SKM-1 (cell line): ENCODE results near the gene HASPIN.

Experiments used
- DNase-seq: peaks from one replicate; lab custom pipeline; 2025; ENCODE audit not compliant: unreplicated experiment; lab: John Stamatoyannopoulos, UW

HASPIN gene

DNA sequence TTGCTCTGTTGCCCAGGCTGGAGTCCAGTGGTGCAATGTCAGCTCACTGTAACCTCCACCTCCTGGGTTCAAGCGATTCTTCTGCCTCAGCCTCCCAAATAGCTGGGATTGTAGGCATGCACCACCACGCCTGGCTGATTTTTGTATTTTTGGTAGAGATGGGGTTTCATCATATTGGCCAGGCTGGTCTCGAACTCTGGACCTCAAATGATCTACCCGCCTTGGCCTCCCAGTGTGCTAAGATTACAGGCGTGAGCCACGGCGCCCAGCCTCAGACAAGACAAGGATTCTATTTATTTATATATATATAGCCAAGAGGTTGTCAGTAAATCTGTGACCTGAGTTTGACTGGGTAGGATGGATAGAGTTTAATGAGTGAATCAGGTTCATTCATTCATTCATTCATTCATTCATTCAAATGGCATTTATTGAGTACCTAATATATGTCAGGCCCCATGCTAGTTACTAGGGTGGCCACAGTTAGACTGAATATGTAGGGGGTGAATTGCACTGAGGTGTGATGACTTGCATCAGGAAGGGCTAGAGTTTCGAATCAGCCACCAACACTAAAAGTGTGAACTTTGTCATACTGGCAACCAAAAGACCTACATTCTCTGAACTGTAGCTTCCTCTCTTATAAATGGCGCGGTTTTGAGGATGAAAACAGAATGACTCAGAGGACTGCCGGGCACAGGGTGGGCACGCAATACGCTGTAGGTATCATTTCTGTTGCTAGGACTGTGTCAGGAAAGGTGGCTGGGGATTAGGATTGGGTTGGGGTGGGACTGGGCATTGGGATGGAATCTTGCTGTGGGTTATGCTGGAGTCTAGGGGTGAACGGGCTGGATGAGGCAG lies 39.4 kb downstream of the HASPIN start:
- DNase-seq = no peak

DNA sequence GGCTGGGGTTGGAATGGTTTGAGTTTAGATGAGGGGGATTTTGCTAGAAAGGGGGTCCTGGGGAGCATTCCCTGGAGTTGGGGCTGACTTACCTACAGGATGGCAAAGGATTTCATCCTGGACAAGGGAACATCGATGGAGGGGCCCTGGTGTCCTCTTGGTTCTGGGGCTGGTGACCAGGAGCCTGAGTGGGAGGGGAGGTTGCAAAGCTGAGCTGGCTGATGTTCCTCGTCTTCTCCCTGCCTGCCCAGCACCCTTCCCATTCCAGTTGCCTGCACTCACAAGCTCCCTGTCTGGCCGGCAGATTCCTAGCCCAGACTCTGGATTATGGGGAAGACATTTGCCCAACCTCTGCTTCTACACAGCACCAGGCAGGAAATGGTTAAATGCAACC lies 40.1 kb downstream of the HASPIN start:
- no peak for DNase-seq

DNA sequence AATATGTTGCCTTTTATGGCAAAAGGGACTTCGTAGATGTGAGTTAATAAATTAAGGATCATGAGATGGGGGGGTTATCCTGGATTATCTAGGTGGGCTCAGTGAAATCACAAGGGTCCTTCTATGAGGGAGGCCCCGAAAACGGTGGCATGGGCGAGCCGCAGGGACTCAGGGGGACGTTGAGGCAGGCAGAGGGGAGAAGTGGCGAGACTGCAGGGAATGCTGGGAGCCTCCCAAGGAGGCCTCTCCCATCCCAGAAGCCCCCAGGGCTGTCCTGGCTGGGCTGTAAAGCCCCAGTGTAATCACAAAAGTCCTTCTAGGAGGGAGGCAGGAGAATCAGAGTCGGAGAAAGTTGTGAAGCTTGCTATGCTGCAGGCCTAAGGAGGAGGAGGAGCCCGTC lies 42.3 kb downstream of the HASPIN start:
- no peak for DNase-seq

DNA sequence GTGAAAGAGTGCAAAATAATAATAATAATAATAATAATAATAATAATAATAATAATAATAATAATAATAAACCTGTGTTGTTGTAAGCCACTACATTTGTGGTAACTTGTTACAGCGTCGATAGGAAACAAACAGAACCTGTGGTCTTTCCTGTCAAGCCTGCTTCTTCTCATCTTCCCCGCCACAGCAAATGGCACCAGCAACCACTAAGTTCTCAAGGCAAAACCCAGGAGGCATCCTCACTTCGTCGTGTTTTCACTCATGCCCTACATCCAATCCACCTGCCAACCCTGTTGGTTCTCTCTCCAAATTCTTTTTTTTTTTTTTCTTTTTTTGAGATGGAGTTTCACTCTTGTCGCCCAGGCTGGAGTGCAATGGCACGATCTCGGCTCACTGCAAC lies 43.1 kb downstream of the HASPIN start:
- DNase-seq = no peak

DNA sequence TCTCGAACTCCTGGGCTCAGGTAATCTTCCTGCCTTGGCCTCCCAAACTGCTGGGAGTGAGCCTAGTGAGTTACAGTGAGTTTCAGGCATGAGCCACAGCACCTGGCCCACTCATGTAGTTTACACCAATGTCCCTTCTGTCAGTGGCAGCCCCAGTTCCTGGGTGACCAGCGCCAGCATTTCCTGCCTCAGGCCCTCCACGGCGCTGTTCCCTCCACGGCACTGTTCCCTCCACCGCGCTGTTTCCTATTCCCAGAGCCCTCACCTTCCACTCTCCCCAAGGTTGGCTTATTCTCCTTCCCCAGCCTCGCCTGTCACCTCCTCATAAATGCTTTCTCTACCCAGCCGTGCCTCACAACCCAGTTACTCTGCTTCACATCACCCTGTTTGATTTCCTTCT lies 44.6 kb downstream of the HASPIN start:
- no peak for DNase-seq

DNA sequence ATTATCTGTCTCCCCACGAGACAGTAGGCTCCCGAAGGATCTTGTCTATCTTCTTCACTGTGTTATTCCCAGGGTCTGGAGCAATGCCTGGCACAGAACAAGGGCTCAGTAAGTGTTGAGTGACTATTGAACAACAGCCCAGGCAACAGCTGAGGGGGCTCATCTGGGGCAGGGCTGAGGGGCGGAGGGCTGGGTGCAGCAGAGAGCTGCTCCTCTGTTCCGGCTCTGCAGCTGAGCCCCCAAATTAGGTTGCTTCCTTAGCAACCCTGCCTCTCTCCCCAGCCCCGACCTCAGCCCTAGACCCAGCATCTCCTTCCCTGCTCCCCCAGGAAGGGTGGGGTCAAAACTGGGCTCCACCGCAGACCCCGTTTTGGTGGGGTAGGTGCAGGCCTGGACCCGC lies 45.1 kb downstream of the HASPIN start:
- no peak for DNase-seq

DNA sequence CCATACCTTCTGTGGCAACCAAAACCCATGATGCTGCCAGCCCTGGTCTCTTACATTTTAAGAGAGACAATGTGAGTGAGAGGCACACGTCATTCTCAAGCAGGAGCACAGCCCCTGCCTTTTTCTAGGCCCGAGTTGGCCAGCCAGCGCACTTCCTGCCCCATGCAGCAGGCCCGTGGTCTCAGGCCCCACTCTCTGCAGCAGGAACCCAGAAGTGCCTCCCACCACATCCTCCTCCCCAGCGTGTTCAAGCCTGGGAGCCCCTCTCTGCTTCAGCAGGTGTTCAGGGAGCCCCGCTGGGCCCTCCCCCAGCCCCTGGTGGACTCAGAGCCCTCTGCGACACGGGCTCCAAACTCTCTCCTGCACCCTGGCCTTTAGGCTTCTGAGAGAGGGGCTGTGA lies 46.8 kb downstream of the HASPIN start:
- no peak for DNase-seq

DNA sequence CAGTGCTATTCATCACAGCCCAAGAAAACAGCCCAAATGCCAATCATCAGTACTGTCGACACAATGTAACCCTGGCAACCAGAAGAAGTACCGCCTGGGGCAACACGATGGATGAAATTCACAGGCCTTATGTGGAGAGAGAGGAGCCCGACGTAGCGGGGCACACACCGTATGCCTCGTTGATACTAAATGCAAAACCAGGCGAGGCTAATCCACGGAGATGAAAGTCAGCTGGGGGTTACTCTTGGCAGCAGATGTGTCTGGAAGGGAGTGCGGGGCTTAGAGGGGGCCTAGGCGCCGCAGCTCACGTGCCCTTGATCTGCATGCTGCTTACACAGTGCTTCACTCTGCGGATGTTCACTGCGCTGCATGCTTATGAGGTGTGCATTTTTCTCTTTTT lies 47.4 kb downstream of the HASPIN start:
- DNase-seq = no peak

DNA sequence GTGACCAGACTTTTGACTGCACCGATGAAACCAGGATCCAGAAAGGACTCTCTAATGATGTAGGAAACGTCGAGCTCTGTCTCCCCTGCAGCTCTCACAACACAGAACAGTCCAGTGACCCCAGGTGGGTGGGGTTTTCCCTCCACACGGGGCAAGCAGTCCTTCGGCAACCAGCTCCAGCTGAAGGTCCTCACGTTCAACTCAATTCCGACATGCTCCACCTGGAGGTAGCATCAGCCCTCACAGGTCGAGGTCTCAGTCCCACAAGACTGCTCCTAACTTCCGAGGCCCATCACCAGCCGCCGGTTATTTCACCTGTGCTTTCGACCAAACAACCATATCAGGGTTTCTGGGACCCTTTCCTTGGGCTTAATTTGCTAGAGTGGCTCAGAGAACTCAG lies 49.1 kb downstream of the HASPIN start:
- no peak for DNase-seq

DNA sequence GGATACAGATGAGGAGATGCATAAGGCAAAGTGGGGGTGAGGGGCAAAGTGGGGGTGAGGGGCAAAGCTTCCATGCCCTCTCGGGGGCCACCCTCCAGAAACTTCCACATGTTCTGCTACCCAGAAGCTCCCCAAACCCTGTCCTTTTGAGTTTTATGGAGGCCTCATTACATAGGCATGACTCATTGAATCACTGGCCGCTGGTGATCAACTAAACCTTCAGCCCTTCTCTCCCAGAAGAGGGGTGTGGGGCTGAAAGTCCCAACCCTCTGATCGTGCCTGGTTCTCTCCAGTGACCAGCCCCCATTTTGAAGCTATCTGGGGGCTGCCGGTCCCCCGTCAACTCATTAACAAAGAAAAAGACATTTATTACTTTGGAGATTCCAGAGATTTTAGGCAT lies 49.8 kb downstream of the HASPIN start:
- no peak for DNase-seq

DNA sequence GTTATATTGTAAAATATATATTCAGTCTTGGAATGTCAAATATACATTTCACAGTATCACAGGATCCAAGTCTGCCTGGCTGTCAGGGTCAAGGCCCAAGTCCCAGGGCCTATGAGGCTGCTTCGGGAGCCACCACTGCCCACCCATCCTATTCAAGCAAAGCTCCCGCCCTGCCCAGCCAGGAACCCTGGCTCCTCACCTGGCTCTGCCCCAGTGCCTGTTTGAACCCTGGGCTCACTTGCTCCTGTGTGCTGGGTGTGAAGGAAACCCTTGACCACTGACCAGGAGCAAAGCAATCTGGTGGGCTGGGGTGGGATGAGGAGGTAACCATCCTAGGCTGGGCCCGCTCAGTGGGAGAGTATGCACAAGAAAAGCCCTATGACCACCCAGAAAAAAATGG lies 50.3 kb downstream of the HASPIN start:
- DNase-seq = no peak
